Measurements from ENCODE around the gene POLN. TPM values are rescaled to one million over a fixed set of nuclear protein-coding genes. Genes with fewer than 3 reads are reported as not detected.
A peak's percentile ranks its signal among the peaks of the same experiment; 100 is the strongest.

Gene POLN
- total RNA-seq, 1 experiment from 2014 or later: 0.26 TPM

DNA sequence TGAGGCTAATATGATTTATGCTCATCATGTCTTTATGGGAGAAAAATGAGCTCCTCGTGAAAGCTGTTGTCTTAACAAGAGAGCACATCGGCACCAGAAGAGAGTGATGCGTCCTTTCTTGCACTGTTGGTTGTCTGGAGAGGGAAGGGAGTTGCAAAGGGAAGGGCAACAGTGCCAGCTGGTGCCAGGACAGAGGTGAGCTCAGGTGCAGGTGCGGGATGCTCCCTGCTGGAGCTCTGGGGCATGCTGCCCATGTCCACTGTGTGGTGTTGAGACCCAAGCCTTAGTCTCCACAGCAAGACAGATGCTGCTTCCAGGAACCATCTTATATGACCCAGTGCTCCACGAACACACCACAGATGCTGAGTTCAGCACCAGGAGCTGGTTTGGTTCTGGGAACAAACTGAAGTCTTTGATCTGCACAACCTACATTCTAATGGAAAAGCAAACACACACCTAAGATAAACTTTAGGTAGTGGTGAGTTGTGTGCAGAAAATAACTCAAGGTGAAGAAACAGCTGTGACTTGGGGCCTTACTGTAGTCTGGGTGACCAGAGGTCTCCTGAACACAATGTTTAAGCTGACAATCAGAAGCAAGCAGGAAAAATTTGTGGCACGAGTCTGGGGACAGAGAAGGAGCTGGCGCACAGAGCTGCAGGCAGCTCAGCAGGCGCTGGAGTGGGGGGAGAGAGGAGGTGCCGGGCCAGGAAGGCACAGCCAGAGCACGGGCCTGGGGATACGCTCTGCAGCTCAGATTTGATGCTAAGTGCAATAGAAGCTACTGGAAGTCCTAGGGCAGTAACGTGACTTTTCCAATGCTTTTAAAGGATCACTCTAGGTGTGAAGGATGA lies 73.2 kb downstream of the POLN start:
- Histone ChIP-seq H2AFZ (ENCODE audit: low read length) (no peak overlapping the region), H3K27me3 (ENCODE audit: low read length) (no peaks in the 10 kb centered on the region), H3K4me2 (ENCODE audit: low read length) (no peak overlapping the region), H3K27ac (ENCODE audit: low read length) (no peak overlapping the region), H3K4me3 (ENCODE audit: low read length) (no peak overlapping the region), H3K36me3 (ENCODE audit: low read depth, low read length) (no peaks in the 10 kb centered on the region), H3K9me2 (replicated peaks; ENCODE audit: low read length) (no peaks in the 10 kb centered on the region), H4K20me1 (ENCODE audit: low read length) (no peaks in the 10 kb centered on the region), H3K79me2 (ENCODE audit: low read length) (no peaks in the 10 kb centered on the region), H3K9me3 (ENCODE audit: low read length) (no peaks in the 10 kb centered on the region), H3F3A (ENCODE audit: low read length, unreplicated experiment) (no peaks in the 10 kb centered on the region), H3K9ac (ENCODE audit: low read length) (no peak overlapping the region), H3K4me1 (ENCODE audit: insufficient read depth, low read length) (no peaks in the 10 kb centered on the region)
- peak; percentile 55 for DNase-seq
- TF ChIP-seq, protein P1, sequence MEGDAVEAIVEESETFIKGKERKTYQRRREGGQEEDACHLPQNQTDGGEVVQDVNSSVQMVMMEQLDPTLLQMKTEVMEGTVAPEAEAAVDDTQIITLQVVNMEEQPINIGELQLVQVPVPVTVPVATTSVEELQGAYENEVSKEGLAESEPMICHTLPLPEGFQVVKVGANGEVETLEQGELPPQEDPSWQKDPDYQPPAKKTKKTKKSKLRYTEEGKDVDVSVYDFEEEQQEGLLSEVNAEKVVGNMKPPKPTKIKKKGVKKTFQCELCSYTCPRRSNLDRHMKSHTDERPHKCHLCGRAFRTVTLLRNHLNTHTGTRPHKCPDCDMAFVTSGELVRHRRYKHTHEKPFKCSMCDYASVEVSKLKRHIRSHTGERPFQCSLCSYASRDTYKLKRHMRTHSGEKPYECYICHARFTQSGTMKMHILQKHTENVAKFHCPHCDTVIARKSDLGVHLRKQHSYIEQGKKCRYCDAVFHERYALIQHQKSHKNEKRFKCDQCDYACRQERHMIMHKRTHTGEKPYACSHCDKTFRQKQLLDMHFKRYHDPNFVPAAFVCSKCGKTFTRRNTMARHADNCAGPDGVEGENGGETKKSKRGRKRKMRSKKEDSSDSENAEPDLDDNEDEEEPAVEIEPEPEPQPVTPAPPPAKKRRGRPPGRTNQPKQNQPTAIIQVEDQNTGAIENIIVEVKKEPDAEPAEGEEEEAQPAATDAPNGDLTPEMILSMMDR (conservative IDR thresholded peaks at IDR 0.05; ENCODE audit: low read depth, low read length): peak; percentile 48
- TF ChIP-seq EZH2 (IDR thresholded peaks at IDR 0.05; ENCODE audit: low read length, unreplicated experiment): no peak
- ChIA-PET CTCF (interaction anchor here (0.5 to 0.6 kb wide), 2 partner anchors 10 to 202 kb away, joined by 3 to 9 read pairs; no protein-coding TSS in a partner anchor), POLR2A (ENCODE audit: unreplicated experiment) (no interaction called here)
- ATAC-seq: peak; percentile 85
- intact Hi-C loops (cut with micrococcal nuclease): no loop called here
- no TSS peak for BruUV-seq (replicated peaks)

DNA sequence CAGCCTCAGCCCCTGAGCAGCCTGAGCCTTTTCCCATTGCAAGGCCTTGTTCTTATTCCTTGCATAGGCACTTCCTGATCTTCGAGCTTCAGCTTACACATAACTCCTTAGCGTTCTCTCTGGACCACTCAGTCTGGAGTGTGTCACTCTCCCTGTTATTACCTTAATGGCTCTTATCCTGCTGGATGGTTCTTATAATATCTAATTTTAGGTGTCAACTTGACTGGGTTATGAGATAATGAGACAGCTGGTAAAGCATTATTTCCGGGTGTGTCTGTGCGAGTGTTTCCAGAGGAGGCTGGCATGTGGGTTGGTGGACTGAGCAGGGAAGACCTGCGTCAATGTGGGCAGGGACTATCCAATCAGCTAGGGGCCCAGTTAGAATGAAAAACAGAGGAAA lies 75.7 kb downstream of the POLN start:
- no peak for ATAC-seq
- no peaks in the 10 kb centered on the region for H3K36me3 ChIP-seq (ENCODE audit: low read depth, low read length)
- no peak overlapping the region for H3K4me2 ChIP-seq (ENCODE audit: low read length)
- H3K27me3 ChIP-seq (ENCODE audit: low read length): no peaks in the 10 kb centered on the region
- POLR2A ChIA-PET (ENCODE audit: unreplicated experiment): no interaction called here
- CTCF ChIA-PET: no interaction called here
- TF ChIP-seq EZH2phosphoT487 (IDR thresholded peaks at IDR 0.05; ENCODE audit: borderline replicate concordance, low read length) (no peak), EZH2 (IDR thresholded peaks at IDR 0.05; ENCODE audit: low read length, unreplicated experiment) (no peak)
- TF ChIP-seq, protein P1 (conservative IDR thresholded peaks at IDR 0.05; ENCODE audit: low read depth, low read length): no peak
- H3K4me3 ChIP-seq (ENCODE audit: low read length): no peak overlapping the region
- H4K20me1 ChIP-seq (ENCODE audit: low read length): no peaks in the 10 kb centered on the region
- BruUV-seq (replicated peaks): no TSS peak
- intact Hi-C loops (cut with micrococcal nuclease): no loop called here
- no peaks in the 10 kb centered on the region for H3K9me3 ChIP-seq (ENCODE audit: low read length)
- no peaks in the 10 kb centered on the region for H3F3A ChIP-seq (ENCODE audit: low read length, unreplicated experiment)
- no peaks in the 10 kb centered on the region for H3K79me2 ChIP-seq (ENCODE audit: low read length)
- no peak overlapping the region for H2AFZ ChIP-seq (ENCODE audit: low read length)
- H3K4me1 ChIP-seq (ENCODE audit: insufficient read depth, low read length): no peaks in the 10 kb centered on the region
- H3K9me2 ChIP-seq (replicated peaks; ENCODE audit: low read length): no peaks in the 10 kb centered on the region
- no peak overlapping the region for H3K9ac ChIP-seq (ENCODE audit: low read length)
- H3K27ac ChIP-seq (ENCODE audit: low read length): no peak overlapping the region
- DNase-seq: no peak

DNA sequence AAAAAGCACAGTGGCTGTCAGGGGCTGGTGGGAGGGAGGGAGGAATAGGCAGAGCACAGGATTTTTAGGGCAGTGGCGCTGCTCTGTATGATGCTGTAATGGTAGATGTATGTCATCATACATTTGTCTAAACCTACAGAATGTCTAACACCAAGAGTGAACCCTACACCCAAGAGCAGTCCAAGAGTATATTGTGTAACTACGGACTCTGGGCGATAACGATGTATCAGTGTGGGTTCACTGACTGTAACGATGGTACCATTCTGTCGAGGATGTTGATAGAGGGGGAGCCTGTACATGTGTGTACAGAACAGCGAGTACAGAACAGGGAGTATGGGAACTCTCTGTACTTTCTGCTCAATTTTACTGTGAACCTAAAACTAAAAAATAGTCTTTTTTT lies 76.5 kb downstream of the POLN start:
- no peak overlapping the region for H3K4me2 ChIP-seq (ENCODE audit: low read length)
- no peaks in the 10 kb centered on the region for H3K4me1 ChIP-seq (ENCODE audit: insufficient read depth, low read length)
- DNase-seq: no peak
- no peak overlapping the region for H3K9ac ChIP-seq (ENCODE audit: low read length)
- BruUV-seq (replicated peaks): no TSS peak
- TF ChIP-seq EZH2 (IDR thresholded peaks at IDR 0.05; ENCODE audit: low read length, unreplicated experiment) (no peak), EZH2phosphoT487 (IDR thresholded peaks at IDR 0.05; ENCODE audit: borderline replicate concordance, low read length) (no peak)
- no peaks in the 10 kb centered on the region for H3K27me3 ChIP-seq (ENCODE audit: low read length)
- no peak overlapping the region for H2AFZ ChIP-seq (ENCODE audit: low read length)
- ChIA-PET CTCF (no interaction called here), POLR2A (ENCODE audit: unreplicated experiment) (no interaction called here)
- H3K9me3 ChIP-seq (ENCODE audit: low read length): no peaks in the 10 kb centered on the region
- H3K36me3 ChIP-seq (ENCODE audit: low read depth, low read length): no peaks in the 10 kb centered on the region
- no peaks in the 10 kb centered on the region for H4K20me1 ChIP-seq (ENCODE audit: low read length)
- H3F3A ChIP-seq (ENCODE audit: low read length, unreplicated experiment): no peaks in the 10 kb centered on the region
- no peak overlapping the region for H3K4me3 ChIP-seq (ENCODE audit: low read length)
- no peaks in the 10 kb centered on the region for H3K79me2 ChIP-seq (ENCODE audit: low read length)
- no peak overlapping the region for H3K27ac ChIP-seq (ENCODE audit: low read length)
- H3K9me2 ChIP-seq (replicated peaks; ENCODE audit: low read length): no peaks in the 10 kb centered on the region
- intact Hi-C loops (cut with micrococcal nuclease): no loop called here
- ATAC-seq: no peak

Data from PC-3 (cell line).